Breast epithelium (tissue), 3 donors: ENCODE data around the gene C2orf15.

Experiments
- POLR2A ChIP-seq: fragments of 450-650 bp; IDR thresholded peaks from one replicate; pipeline ENCODE4 v1.6.1; 2016; ENCODE audit warnings: antibody characterized with exemption, mild to moderate bottlenecking, moderate library complexity
- TF ChIP-seq, protein P1 (sequence below), 3 donors: fragments of 450-650 bp; IDR thresholded peaks; one replicate each; pipeline ENCODE4 v1.5.1; 2016 to 2017; ENCODE audit warnings: antibody characterized with exemption in 3 of 3, mild to moderate bottlenecking in 3 of 3, moderate library complexity in 3 of 3

- TF ChIP-seq, protein P1, sequence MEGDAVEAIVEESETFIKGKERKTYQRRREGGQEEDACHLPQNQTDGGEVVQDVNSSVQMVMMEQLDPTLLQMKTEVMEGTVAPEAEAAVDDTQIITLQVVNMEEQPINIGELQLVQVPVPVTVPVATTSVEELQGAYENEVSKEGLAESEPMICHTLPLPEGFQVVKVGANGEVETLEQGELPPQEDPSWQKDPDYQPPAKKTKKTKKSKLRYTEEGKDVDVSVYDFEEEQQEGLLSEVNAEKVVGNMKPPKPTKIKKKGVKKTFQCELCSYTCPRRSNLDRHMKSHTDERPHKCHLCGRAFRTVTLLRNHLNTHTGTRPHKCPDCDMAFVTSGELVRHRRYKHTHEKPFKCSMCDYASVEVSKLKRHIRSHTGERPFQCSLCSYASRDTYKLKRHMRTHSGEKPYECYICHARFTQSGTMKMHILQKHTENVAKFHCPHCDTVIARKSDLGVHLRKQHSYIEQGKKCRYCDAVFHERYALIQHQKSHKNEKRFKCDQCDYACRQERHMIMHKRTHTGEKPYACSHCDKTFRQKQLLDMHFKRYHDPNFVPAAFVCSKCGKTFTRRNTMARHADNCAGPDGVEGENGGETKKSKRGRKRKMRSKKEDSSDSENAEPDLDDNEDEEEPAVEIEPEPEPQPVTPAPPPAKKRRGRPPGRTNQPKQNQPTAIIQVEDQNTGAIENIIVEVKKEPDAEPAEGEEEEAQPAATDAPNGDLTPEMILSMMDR (IDR thresholded peaks at IDR 0.05) = no peak
- TF ChIP-seq POLR2A = no peak
Observed at GRCh38 chr2:99187011-99187410, 45.5 kb downstream of the C2orf15 start.
